GM23338 (cell line): Measurements from ENCODE around the gene XIRP2. TPM values are rescaled to one million over a fixed set of nuclear protein-coding genes. Genes with fewer than 3 reads are reported as not detected.

Experiments used
- ATAC-seq: fragments of 200-7000 bp; cut with Tn5 transposase; 3 replicates; pipeline ENCODE4 v1.9.1; 2020
- DNase-seq: peaks from one replicate; pipeline ENCODE4 v3.0.0-alpha.2; 2015; ENCODE audit warnings: low spot score
- H2AFZ ChIP-seq: fragments of 200-600 bp; sonication (generic); 2 replicates; pipeline ENCODE4 v1.8.0; 2016; ENCODE audit warnings: antibody characterized with exemption, mild to moderate bottlenecking, moderate library complexity
- H3F3A ChIP-seq: fragments of 200-600 bp; sonication (generic); replicated peaks from 2 replicates; pipeline ENCODE4 v1.8.0; 2017; ENCODE audit warnings: antibody characterized with exemption, mixed run types, low read depth
- H3K27ac ChIP-seq: fragments of 200-600 bp; sonication (generic); 2 replicates; pipeline ENCODE4 v1.6.1; 2016; ENCODE audit warnings: low read depth
- H3K27me3 ChIP-seq: fragments of 200-600 bp; sonication (generic); 2 replicates; pipeline ENCODE4 v1.8.0; 2016; ENCODE audit warnings: mild to moderate bottlenecking, mixed run types, moderate library complexity; ENCODE audit not compliant: insufficient read depth
- H3K36me3 ChIP-seq: fragments of 200-600 bp; sonication (generic); 2 replicates; pipeline ENCODE4 v1.8.0; 2016; ENCODE audit warnings: mild to moderate bottlenecking; ENCODE audit not compliant: insufficient read depth
- H3K4me1 ChIP-seq: fragments of 200-600 bp; sonication (generic); 2 replicates; pipeline ENCODE4 v1.8.0; 2016; ENCODE audit warnings: mild to moderate bottlenecking, moderate library complexity; ENCODE audit not compliant: insufficient read depth
- H3K4me2 ChIP-seq: fragments of 200-600 bp; sonication (generic); 2 replicates; pipeline ENCODE4 v1.7.1; 2017; ENCODE audit warnings: mixed run types
- H3K4me3 ChIP-seq: fragments of 200-600 bp; sonication (generic); 2 replicates; pipeline ENCODE4 v1.6.1; 2016; ENCODE audit warnings: mixed run types
- H3K79me2 ChIP-seq: fragments of 200-600 bp; sonication (generic); replicated peaks from 2 replicates; pipeline ENCODE4 v1.8.0; 2017; ENCODE audit warnings: mild to moderate bottlenecking; ENCODE audit not compliant: insufficient read depth
- H3K9me2 ChIP-seq: fragments of 200-600 bp; sonication (generic); 2 replicates; pipeline ENCODE4 v1.8.0; 2017; ENCODE audit not compliant: insufficient read depth
- H4K20me1 ChIP-seq: fragments of 200-600 bp; sonication (generic); replicated peaks from 2 replicates; pipeline ENCODE4 v1.8.0; 2017; ENCODE audit warnings: mild to moderate bottlenecking; ENCODE audit not compliant: insufficient read depth
- H3K27ac Mint-ChIP-seq: 2 replicates; pipeline ENCODE4 v1.8.0; 2020; ENCODE audit warnings: inconsistent platforms, mild to moderate bottlenecking, moderate library complexity, mixed read lengths
- H3K27me3 Mint-ChIP-seq: 3 replicates; pipeline ENCODE4 v1.8.0; 2022; ENCODE audit warnings: low read depth, mild to moderate bottlenecking, moderate library complexity, mixed read lengths, inconsistent platforms; ENCODE audit not compliant: insufficient read depth, poor library complexity
- H3K36me3 Mint-ChIP-seq: 3 replicates; pipeline ENCODE4 v1.8.0; 2021; ENCODE audit warnings: low read depth, mild to moderate bottlenecking, inconsistent platforms, moderate library complexity, mixed read lengths
- H3K4me1 Mint-ChIP-seq: 3 replicates; pipeline ENCODE4 v1.8.0; 2020; ENCODE audit warnings: mild to moderate bottlenecking, inconsistent platforms, mixed read lengths
- H3K4me3 Mint-ChIP-seq: 3 replicates; pipeline ENCODE4 v1.8.0; 2021; ENCODE audit warnings: moderate library complexity, mild to moderate bottlenecking, inconsistent platforms, mixed read lengths
- H3K9me3 Mint-ChIP-seq: 3 replicates; pipeline ENCODE4 v1.8.0; 2020; ENCODE audit warnings: moderate library complexity, mild to moderate bottlenecking, inconsistent platforms, mixed read lengths
- CTCF ChIP-seq, 2 experiments: fragments of 200-600 bp in 1 of 2; sonication (generic) in 1 of 2; conservative IDR thresholded peaks; 2 replicates each; pipeline versions ENCODE4 v1.5.1 to v1.6.1; 2016 to 2017; ENCODE audit warnings: antibody characterized with exemption in 2 of 2, low read depth in 2 of 2, mild to moderate bottlenecking in 2 of 2, moderate library complexity in 1 of 2
- JUNB ChIP-seq: IDR thresholded peaks from one replicate; pipeline ENCODE4 v1.6.1; 2016; ENCODE audit warnings: antibody characterized with exemption; ENCODE audit not compliant: unreplicated experiment
- STAT1 ChIP-seq: IDR thresholded peaks from one replicate; pipeline ENCODE4 v1.6.1; 2016; ENCODE audit warnings: antibody characterized with exemption; ENCODE audit not compliant: unreplicated experiment
- ZNF462 ChIP-seq: fragments of 250-450 bp; sonication (Bioruptor Pico); IDR thresholded peaks from 2 replicates; pipeline ENCODE4 v1.5.0; 2020; ENCODE audit warnings: mild to moderate bottlenecking, moderate library complexity
- polyA plus RNA-seq: library from polyadenylated mRNA; unstranded; fragments of >200 nt; fragmentation: Nextera tagmentation; extraction: Ambion mirVana; gene quantifications from 2 replicates; pipeline ENCODE4 v1.2.1, GENCODE V29; 2016
- total RNA-seq: library from RNA; depleted of rRNA; stranded (reverse); fragments of >200 nt; shearing (Covaris generic); gene quantifications from 2 replicates; pipeline ENCODE4 v1.2.3, GENCODE V29; 2014

XIRP2 gene
- total and polyA plus RNA-seq, 2 experiments from 2014 or later = 0.17 to 0.31 TPM

GRCh38 chr2:167212014-167212648 is 323.9 kb downstream of the XIRP2 start:
- TF ChIP-seq CTCF (conservative IDR thresholded peaks at IDR 0.05; ENCODE audit: low read depth in 2 of 2) (peak; percentile 80 to 95), STAT1 (no peak)
- Histone ChIP-seq H3K9me2 (no peaks in the 10 kb centered on the region), H3F3A (no peaks in the 10 kb centered on the region), H3K36me3 (no peaks in the 10 kb centered on the region), H3K4me1 (peaks cover 16% of the 10 kb centered on the region; the same call in 1 of the 2 replicates), H3K27me3 (no peaks in the 10 kb centered on the region), H4K20me1 (no peaks in the 10 kb centered on the region), H3K4me2 (no peak overlapping the region), H3K79me2 (no peaks in the 10 kb centered on the region), H3K4me3 (no peak overlapping the region), H3K27ac (no peak overlapping the region), H2AFZ (no peak overlapping the region)
- Mint-ChIP-seq H3K4me1 (peaks cover 14% of the 10 kb centered on the region), H3K4me3 (no peak overlapping the region), H3K27me3 (peaks cover 7% of the 10 kb centered on the region), H3K27ac (no peak overlapping the region), H3K36me3 (no peaks in the 10 kb centered on the region), H3K9me3 (peaks cover 4% of the 10 kb centered on the region; the same call in 1 of the 3 replicates)
- DNase-seq (peak; percentile 84), ATAC-seq (peak; percentile 57)

- peaks cover 4% of the 10 kb centered on the region; the same call in 1 of the 3 replicates for H3K4me1 Mint-ChIP-seq
- no peak for TF ChIP-seq JUNB
- TF ChIP-seq ZNF462 = 0 out of 2 replicates have a peak, but pooled peaks have one; percentile 35
- TF ChIP-seq CTCF (conservative IDR thresholded peaks at IDR 0.05; ENCODE audit: low read depth in 2 of 2) = no peak
- Histone ChIP-seq H3K27ac (no peak overlapping the region), H3K79me2 (no peaks in the 10 kb centered on the region), H3K4me2 (no peak overlapping the region), H3F3A (no peaks in the 10 kb centered on the region), H3K36me3 (no peaks in the 10 kb centered on the region), H3K9me2 (no peaks in the 10 kb centered on the region; the same call in 1 of the 2 replicates), H3K27me3 (no peaks in the 10 kb centered on the region), H4K20me1 (no peaks in the 10 kb centered on the region), H2AFZ (no peak overlapping the region; the same call in 1 of the 2 replicates), H3K4me3 (no peak overlapping the region), H3K4me1 (no peaks in the 10 kb centered on the region)
- H3K27ac Mint-ChIP-seq = peak overlapping the region; percentile 82
- H3K36me3 Mint-ChIP-seq = no peaks in the 10 kb centered on the region
- H3K4me3 Mint-ChIP-seq = no peak overlapping the region
- peak; percentile 49 for ATAC-seq
- peaks cover 6% of the 10 kb centered on the region; the same call in 1 of the 3 replicates for H3K9me3 Mint-ChIP-seq
- H3K27me3 Mint-ChIP-seq = peaks cover 5% of the 10 kb centered on the region
- peak; percentile 55 for DNase-seq
Measured at GRCh38 chr2:167215595-167215994, 327.3 kb downstream of the XIRP2 start.
